H1 (cell line): ENCODE results near the gene WDR6. TPM values are rescaled to one million over a fixed set of nuclear protein-coding genes. Genes with fewer than 3 reads are reported as not detected.

Experiments used
- CHD1 ChIP-seq: IDR thresholded peaks from 2 replicates; pipeline ENCODE4 v1.6.1; 2012; ENCODE audit warnings: low read depth, low read length, improper control_type of control experiment
- HDAC2 ChIP-seq, 2 experiments: fragments of 300-600 bp in 1 of 2; sonication (generic) in 1 of 2; IDR thresholded peaks; 2 replicates each; pipeline ENCODE4 v1.6.1; 2011 to 2012; ENCODE audit warnings: low read depth in 2 of 2, low read length in 2 of 2, mild to moderate bottlenecking in 2 of 2, moderate library complexity in 2 of 2, borderline replicate concordance in 1 of 2, inconsistent platforms in 1 of 2
- POLR2AphosphoS5 ChIP-seq: IDR thresholded peaks from 2 replicates; pipeline ENCODE4 v1.6.1; 2011; ENCODE audit warnings: low read depth, low read length
- POU5F1 ChIP-seq: IDR thresholded peaks from 2 replicates; pipeline ENCODE4 v1.6.1; 2011; ENCODE audit warnings: low read depth, mild to moderate bottlenecking, low read length, moderate library complexity
- SP2 ChIP-seq: IDR thresholded peaks from 2 replicates; pipeline ENCODE4 v1.6.1; 2012; ENCODE audit warnings: mild to moderate bottlenecking, low read length, inconsistent platforms
- SP4 ChIP-seq: IDR thresholded peaks from 2 replicates; pipeline ENCODE4 v1.6.1; 2012; ENCODE audit warnings: low read length, inconsistent platforms
- ZNF274 ChIP-seq: IDR thresholded peaks from 2 replicates; pipeline ENCODE4 v1.7.0; 2012; ENCODE audit warnings: low read length, borderline replicate concordance; ENCODE audit errors: extremely low read depth
- polyA plus RNA-seq, 7 experiments: library from polyadenylated mRNA; depleted of rRNA in 3 of 7; stranded (reverse) in 5 of 7; unstranded in 2 of 7; fragments of >200 nt in 5 of 7; fragments of 200-250 nt in 2 of 7; gene quantifications; 1 replicate in 5 of 7; 2 replicates in 1 of 7; 4 replicates in 1 of 7; pipeline versions ENCODE4 v1.2.1 to v1.2.3, GENCODE V29; 2011 to 2013; ENCODE audit warnings: missing spikeins in 2 of 7, mixed read lengths in 2 of 7
- total RNA-seq: library from RNA; stranded (reverse); fragmentation: NEBNext Ultra II Directional; extraction: Animal tissue kit (Norgen Biotek cat#: 25700); gene quantifications from 2 replicates; pipeline ENCODE4 v1.2.1, GENCODE V29; 2021
- TF ChIP-seq, protein P1 (sequence below): IDR thresholded peaks from 2 replicates; pipeline ENCODE4 v1.6.1; 2012; ENCODE audit warnings: low read length, inconsistent platforms
- TF ChIP-seq, protein P2 (sequence below): IDR thresholded peaks from 2 replicates; pipeline ENCODE4 v1.6.1; 2012; ENCODE audit warnings: inconsistent platforms
- TF ChIP-seq, protein P3 (sequence below): IDR thresholded peaks from 2 replicates; pipeline ENCODE4 v1.6.1; 2011; ENCODE audit warnings: low read depth, mild to moderate bottlenecking, low read length; ENCODE audit not compliant: insufficient read depth

The WDR6 gene
- total and polyA plus RNA-seq, 2 of the 8 experiments (the other 6 are each of a cell fraction or from before 2014, with no cell fraction given), result 180 to 257 TPM

DNA sequence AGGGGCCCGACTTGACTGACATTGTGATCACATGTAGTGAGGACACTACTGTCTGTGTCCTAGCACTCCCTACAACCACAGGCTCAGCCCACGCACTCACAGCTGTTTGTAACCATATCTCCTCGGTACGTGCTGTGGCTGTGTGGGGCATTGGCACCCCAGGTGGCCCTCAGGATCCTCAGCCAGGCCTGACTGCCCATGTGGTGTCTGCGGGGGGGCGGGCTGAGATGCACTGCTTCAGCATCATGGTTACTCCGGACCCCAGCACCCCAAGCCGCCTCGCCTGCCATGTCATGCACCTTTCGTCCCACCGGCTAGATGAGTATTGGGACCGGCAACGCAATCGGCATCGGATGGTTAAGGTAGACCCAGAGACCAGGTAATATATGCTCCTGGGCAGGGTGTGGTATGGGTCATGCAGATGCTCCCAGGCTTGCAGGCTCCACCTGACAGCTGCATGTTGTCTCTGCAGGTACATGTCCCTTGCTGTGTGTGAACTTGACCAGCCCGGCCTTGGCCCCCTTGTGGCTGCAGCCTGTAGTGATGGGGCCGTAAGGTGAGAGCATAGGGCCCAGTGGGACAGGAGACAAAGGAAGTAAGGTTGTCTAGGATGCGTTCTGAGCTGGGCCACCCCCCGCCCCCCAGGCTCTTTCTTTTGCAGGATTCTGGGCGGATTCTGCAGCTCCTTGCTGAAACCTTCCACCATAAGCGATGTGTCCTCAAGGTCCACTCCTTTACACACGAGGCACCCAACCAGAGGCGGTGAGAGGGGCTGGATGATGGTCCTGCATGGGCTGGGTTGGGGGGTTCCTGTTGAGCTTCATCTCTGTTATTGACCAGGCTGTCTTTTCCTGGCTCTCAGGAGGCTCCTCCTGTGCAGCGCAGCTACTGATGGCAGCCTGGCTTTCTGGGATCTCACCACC, 6.8 kb downstream of the WDR6 start (continued):
- TF ChIP-seq HDAC2 (IDR thresholded peaks at IDR 0.05; ENCODE audit: borderline replicate concordance in 1 of 2, low read depth in 2 of 2, low read length in 2 of 2), result no peak
- TF ChIP-seq POLR2AphosphoS5, result peak; percentile 50
- TF ChIP-seq SP2, result no peak
- no peak for TF ChIP-seq CHD1
- TF ChIP-seq, protein P1, sequence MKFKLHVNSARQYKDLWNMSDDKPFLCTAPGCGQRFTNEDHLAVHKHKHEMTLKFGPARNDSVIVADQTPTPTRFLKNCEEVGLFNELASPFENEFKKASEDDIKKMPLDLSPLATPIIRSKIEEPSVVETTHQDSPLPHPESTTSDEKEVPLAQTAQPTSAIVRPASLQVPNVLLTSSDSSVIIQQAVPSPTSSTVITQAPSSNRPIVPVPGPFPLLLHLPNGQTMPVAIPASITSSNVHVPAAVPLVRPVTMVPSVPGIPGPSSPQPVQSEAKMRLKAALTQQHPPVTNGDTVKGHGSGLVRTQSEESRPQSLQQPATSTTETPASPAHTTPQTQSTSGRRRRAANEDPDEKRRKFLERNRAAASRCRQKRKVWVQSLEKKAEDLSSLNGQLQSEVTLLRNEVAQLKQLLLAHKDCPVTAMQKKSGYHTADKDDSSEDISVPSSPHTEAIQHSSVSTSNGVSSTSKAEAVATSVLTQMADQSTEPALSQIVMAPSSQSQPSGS, result no peak
- TF ChIP-seq ZNF274, result no peak
- TF ChIP-seq POU5F1, result no peak
- no peak for TF ChIP-seq SP4
- TF ChIP-seq, protein P2, sequence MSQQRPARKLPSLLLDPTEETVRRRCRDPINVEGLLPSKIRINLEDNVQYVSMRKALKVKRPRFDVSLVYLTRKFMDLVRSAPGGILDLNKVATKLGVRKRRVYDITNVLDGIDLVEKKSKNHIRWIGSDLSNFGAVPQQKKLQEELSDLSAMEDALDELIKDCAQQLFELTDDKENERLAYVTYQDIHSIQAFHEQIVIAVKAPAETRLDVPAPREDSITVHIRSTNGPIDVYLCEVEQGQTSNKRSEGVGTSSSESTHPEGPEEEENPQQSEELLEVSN, result no peak
- TF ChIP-seq, protein P3, sequence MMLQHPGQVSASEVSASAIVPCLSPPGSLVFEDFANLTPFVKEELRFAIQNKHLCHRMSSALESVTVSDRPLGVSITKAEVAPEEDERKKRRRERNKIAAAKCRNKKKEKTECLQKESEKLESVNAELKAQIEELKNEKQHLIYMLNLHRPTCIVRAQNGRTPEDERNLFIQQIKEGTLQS, result no peak
